Measurements from ENCODE around the gene SMARCA4.

The SMARCA4 gene

GRCh38 chr19:11044431-11044830 is 83.6 kb downstream of the SMARCA4 start:
- no peak for DNase-seq (ENCODE audit: low read depth)
- no peak overlapping the region for H3K4me3 ChIP-seq (replicated peaks; ENCODE audit: low read depth, low read length)
- TF ChIP-seq CTCF (IDR thresholded peaks at IDR 0.05; ENCODE audit: low read length, missing control alignments): no peak

- H3K4me3 ChIP-seq (replicated peaks; ENCODE audit: low read depth, low read length): no peak overlapping the region
- no peak for TF ChIP-seq CTCF (IDR thresholded peaks at IDR 0.05; ENCODE audit: low read length, missing control alignments)
- DNase-seq (ENCODE audit: low read depth): no peak
Observed at GRCh38 chr19:11045536-11045935, 84.7 kb downstream of the SMARCA4 start.

GRCh38 chr19:11046605-11047354 is 86.0 kb downstream of the SMARCA4 start:
- no peak overlapping the region for H3K4me3 ChIP-seq (replicated peaks; ENCODE audit: low read depth, low read length)
- no peak for TF ChIP-seq CTCF (IDR thresholded peaks at IDR 0.05; ENCODE audit: low read length, missing control alignments)
- DNase-seq (ENCODE audit: low read depth): no peak

GRCh38 chr19:11047866-11048265 is 87.0 kb downstream of the SMARCA4 start:
- no peak for TF ChIP-seq CTCF (IDR thresholded peaks at IDR 0.05; ENCODE audit: low read length, missing control alignments)
- no peak for DNase-seq (ENCODE audit: low read depth)
- H3K4me3 ChIP-seq (replicated peaks; ENCODE audit: low read depth, low read length): no peak overlapping the region

GRCh38 chr19:11050323-11051114 is 89.7 kb downstream of the SMARCA4 start:
- no peak overlapping the region for H3K4me3 ChIP-seq (replicated peaks; ENCODE audit: low read depth, low read length)
- no peak for TF ChIP-seq CTCF (IDR thresholded peaks at IDR 0.05; ENCODE audit: low read length, missing control alignments)
- DNase-seq (ENCODE audit: low read depth): no peak

- DNase-seq (ENCODE audit: low read depth): no peak
- TF ChIP-seq CTCF (IDR thresholded peaks at IDR 0.05; ENCODE audit: low read length, missing control alignments): no peak
Observed at GRCh38 chr19:11053817-11054195, 93.0 kb downstream of the SMARCA4 start.

More at GRCh38 chr19:11053817-11054195, 93.0 kb downstream of the SMARCA4 start:
- no peak overlapping the region for H3K4me3 ChIP-seq (replicated peaks; ENCODE audit: low read depth, low read length)
